Measurements from ENCODE around the gene PLD1.

PLD1 gene

DNA sequence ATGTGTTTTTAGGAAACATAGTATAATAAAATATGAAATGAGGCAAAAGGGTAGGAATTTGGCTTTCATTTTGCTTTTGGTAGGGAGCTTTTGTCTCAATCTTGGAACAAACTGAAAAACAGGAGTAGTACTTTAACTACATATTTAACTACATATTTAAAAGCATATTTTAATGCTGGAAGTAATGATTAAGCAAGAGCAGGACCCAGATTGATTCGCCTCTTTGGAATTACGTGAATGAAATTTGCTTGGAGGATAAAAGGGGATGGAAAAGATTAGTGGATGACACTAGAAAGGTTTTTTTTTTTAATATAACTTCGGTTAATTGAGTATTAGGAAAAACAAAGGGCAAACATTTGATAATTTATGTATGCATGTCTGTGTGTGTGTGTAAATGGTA, 21.7 kb upstream of the PLD1 start:
- DNase-seq (ENCODE audit: low read depth): peak; percentile 52
- TF ChIP-seq, protein P1, sequence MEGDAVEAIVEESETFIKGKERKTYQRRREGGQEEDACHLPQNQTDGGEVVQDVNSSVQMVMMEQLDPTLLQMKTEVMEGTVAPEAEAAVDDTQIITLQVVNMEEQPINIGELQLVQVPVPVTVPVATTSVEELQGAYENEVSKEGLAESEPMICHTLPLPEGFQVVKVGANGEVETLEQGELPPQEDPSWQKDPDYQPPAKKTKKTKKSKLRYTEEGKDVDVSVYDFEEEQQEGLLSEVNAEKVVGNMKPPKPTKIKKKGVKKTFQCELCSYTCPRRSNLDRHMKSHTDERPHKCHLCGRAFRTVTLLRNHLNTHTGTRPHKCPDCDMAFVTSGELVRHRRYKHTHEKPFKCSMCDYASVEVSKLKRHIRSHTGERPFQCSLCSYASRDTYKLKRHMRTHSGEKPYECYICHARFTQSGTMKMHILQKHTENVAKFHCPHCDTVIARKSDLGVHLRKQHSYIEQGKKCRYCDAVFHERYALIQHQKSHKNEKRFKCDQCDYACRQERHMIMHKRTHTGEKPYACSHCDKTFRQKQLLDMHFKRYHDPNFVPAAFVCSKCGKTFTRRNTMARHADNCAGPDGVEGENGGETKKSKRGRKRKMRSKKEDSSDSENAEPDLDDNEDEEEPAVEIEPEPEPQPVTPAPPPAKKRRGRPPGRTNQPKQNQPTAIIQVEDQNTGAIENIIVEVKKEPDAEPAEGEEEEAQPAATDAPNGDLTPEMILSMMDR (IDR thresholded peaks at IDR 0.05; ENCODE audit: low read length, missing control alignments): no peak
- no peak overlapping the region for H3K4me3 ChIP-seq (replicated peaks; ENCODE audit: low read depth, low read length)

DNA sequence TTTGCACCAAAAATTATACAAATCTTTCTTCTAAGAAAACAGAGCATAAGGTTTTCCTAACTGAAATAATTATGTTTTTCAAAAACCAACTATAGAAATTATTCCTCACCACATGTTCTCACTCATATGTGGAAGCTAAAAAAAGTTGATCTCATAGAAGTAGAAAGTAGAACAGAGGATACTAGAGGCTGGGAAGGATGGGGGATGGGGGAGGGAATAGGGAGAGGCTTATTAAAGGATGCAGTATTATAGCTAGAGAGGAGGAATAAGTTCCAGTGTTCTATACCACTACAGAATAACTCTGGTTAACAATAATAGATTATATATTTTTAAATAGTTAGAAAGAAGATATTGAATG, 20.2 kb upstream of the PLD1 start:
- H3K4me3 ChIP-seq (replicated peaks; ENCODE audit: low read depth, low read length): no peak overlapping the region
- DNase-seq (ENCODE audit: low read depth): no peak
- TF ChIP-seq, protein P1 (IDR thresholded peaks at IDR 0.05; ENCODE audit: low read length, missing control alignments): no peak

DNA sequence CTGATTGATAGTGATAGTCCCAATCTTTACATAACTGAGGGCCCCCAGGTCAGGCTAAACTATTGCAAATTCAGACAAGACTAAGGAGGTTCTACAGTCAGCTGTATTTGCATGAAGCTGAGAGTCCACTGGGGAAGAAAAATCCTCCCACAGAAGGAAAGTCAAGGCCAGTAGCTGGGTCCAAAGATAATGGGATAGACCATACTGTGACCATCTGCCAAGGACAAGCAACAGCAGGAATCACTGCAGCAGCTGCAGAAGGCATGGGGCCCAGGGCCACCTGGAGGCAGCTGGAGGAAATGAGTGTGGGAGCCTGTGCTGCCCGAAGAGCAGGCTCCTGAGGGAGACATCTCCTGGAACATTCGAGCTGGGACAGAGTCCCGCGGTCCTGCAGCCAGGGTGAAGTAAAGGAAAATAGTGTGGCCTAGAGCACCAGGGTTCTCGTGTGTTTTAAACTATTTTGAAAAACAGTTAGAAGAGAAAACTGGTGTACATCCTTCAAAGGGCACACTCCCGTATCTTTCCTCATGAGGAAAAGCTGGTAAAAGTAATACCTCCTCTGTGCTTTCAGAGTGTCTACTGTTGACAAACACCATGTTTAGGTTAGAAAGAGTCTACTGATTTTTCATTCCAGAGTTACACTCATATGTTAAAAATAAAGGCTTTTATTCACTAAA, 19.7 kb upstream of the PLD1 start:
- TF ChIP-seq, protein P1 (IDR thresholded peaks at IDR 0.05; ENCODE audit: low read length, missing control alignments): peak; percentile 81
- peak; percentile 93 for DNase-seq (ENCODE audit: low read depth)

DNA sequence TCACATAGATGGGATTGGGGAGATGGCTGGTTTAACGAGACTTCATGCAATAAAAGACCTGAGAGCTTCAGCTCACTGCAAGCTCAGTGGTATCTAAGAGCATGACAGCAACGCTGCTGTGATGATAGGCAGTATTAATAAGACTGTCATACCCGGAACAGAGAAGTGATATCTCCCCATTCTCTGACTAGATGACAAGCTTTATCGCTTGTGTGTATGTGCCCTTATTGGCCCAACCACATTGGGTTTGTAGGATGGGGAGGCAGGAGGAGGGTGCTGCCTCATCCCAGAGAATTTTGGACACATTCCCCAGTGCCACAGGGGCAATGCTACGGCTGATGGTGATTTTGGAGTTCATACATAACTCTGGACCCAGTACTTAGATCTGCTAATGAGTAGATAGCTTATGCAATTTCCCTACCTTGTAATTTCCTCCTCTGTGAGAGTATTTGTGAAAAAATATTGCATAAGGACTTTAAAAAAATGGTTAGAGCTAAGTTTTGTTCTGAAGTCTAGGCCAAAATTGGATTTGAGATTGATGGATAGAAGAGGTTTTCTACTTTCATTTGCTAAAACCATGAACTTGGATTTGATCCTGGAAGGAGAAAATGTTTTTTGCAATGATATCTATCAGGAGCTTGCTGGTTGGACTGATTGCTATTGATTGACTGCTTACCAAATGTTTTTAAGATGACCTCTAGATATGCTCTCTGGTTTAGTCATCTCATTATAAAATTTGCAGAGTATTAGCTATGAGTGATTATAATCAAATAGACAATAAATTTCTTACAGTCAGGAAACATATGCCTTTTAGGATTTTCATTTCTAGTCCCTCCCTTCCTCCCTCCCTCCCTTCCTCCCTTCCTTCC, 18.9 kb upstream of the PLD1 start:
- peak; percentile 72 for DNase-seq (ENCODE audit: low read depth)
- TF ChIP-seq, protein P1 (IDR thresholded peaks at IDR 0.05; ENCODE audit: low read length, missing control alignments): no peak
- no peak overlapping the region for H3K4me3 ChIP-seq (replicated peaks; ENCODE audit: low read depth, low read length)

More for the DNA sequence above, 19.7 kb upstream of the PLD1 start:
- H3K4me3 ChIP-seq (replicated peaks; ENCODE audit: low read depth, low read length): no peak overlapping the region

DNA sequence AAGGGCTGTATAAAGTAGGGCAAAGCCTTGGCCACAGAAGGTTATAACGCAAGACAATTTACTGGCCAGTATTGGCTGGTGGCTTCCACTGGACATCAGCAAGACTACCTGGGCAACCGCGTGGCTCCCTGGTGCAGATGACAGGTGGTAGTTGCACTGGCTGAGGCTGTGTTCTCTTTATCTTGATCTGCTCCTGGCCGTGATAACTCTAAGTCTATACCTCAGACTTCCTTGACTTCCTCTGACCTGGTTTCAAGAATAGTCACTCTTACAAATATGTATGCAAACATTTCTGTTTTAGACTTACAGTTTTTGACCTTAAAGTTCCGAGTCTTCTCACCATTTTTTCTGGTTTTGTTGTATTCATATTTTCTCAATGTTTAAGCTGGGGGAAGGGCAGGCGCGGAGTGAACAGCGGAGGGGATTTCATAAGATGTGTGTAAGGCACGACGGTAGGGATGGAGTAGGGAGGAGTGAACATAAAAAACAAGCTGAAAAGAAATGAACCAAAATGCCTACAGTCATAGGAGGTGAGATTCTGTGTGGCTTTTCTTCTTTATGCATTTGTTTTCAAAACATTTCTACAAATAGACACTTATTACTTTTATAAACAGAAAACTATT, 17.7 kb upstream of the PLD1 start:
- TF ChIP-seq, protein P1 (IDR thresholded peaks at IDR 0.05; ENCODE audit: low read length, missing control alignments): no peak
- no peak overlapping the region for H3K4me3 ChIP-seq (replicated peaks; ENCODE audit: low read depth, low read length)
- DNase-seq (ENCODE audit: low read depth): no peak

DNA sequence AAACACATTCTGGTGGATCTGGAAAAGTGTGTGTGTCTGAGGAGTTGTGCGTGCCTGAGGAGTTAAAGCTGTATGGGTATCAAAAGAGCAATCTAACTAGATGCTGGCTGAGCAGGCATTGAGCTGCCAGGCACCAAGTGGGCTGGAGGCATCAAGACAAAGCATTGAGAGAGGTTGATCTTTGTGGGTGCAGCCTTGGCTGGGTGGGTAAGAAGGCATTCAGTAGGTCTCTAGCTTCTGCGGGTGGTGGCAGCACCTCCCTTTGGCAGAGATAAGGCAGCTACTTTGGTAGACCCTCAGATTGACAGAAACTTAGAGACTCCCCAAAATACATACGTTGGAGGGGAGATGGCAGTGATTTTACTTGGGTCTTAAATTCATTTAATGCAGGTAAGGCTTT, 17.1 kb upstream of the PLD1 start:
- no peak for DNase-seq (ENCODE audit: low read depth)
- H3K4me3 ChIP-seq (replicated peaks; ENCODE audit: low read depth, low read length): no peak overlapping the region
- TF ChIP-seq, protein P1 (IDR thresholded peaks at IDR 0.05; ENCODE audit: low read length, missing control alignments): no peak

Measured in fibroblast of pulmonary artery (primary cell).